HepG2 (cell line): ENCODE results near the gene ITGA6. TPM values are rescaled to one million over a fixed set of nuclear protein-coding genes. Genes with fewer than 3 reads are reported as not detected.

ENCODE experiments used
- ATAC-seq: fragments of 200-7000 bp; cut with Tn5 transposase; 3 replicates; pipeline ENCODE4 v1.9.1; 2020; ENCODE audit warnings: mild to moderate bottlenecking, moderate library complexity
- BruUV-seq: library from RNA; stranded (reverse); fragments of 400-500 nt; replicated peaks from 2 replicates; lab custom pipeline; 2021; lab: Mats Ljungman, UMichigan
- CTCF ChIA-PET: fragments of 300-600 bp; formaldehyde crosslinking; extraction: SDS; loops from one replicate; lab custom pipeline; 2021; ENCODE audit warnings: low total read pairs, inconsistent platforms, low intra/inter-chr PET ratio; lab: Yijun Ruan, JAX
- POLR2A ChIA-PET: fragments of 350-600 bp; sonication (Branson Sonifier 250); formaldehyde crosslinking; loops from one replicate; lab custom pipeline; 2020; ENCODE audit warnings: antibody characterized with exemption, inconsistent platforms; lab: Yijun Ruan, JAX
- DNase-seq: peaks from one replicate; pipeline ENCODE4 v3.0.0-alpha.2; 2015; ENCODE audit warnings: low spot score
- FAIRE-seq: peaks from 3 replicates; lab custom pipeline; 2011; peaks lifted over from hg19 to GRCh38; lab: Jason Lieb, UNC
- H2AFZ ChIP-seq: one replicate; pipeline ENCODE4 v1.6.1; 2011; ENCODE audit warnings: low read length, inconsistent platforms
- H3K27ac ChIP-seq: fragments of 300-600 bp; 3 replicates; pipeline ENCODE4 v1.8.0; 2011; ENCODE audit warnings: mixed run types, mild to moderate bottlenecking, mixed read lengths, low read length, inconsistent platforms; ENCODE audit not compliant: insufficient read depth; ENCODE audit errors: extremely low read length
- H3K27me3 ChIP-seq, 2 experiments: fragments of 200-600 bp in 1 of 2; 2 replicates in 1 of 2; 3 replicates in 1 of 2; pipeline versions ENCODE4 v1.6.0 to v1.8.0; 2011; ENCODE audit warnings: low read length in 2 of 2, mild to moderate bottlenecking in 2 of 2, moderate library complexity in 2 of 2, inconsistent platforms in 1 of 2; ENCODE audit not compliant: insufficient read depth in 2 of 2, control insufficient read depth in 1 of 2
- H3K36me3 ChIP-seq, 2 experiments: fragments of 200-600 bp in 1 of 2; replicated peaks in 1 of 2; 2 replicates in 1 of 2; 3 replicates in 1 of 2; pipeline versions ENCODE4 v1.5.1 to v1.8.0; 2011; ENCODE audit warnings: low read length in 2 of 2, inconsistent platforms in 1 of 2; ENCODE audit not compliant: insufficient read depth in 2 of 2, control insufficient read depth in 1 of 2
- H3K4me1 ChIP-seq: 2 replicates; pipeline ENCODE4 v1.5.1; 2012; ENCODE audit warnings: low read length, inconsistent platforms; ENCODE audit not compliant: insufficient read depth
- H3K4me2 ChIP-seq: 2 replicates; pipeline ENCODE4 v1.6.0; 2011; ENCODE audit warnings: low read depth, low read length, inconsistent platforms
- H3K4me3 ChIP-seq, 3 experiments: fragments of 200-600 bp in 1 of 3; sonication (generic), shearing (Covaris generic) in 1 of 3; replicated peaks in 1 of 3; 2 replicates each; pipeline ENCODE4 v1.5.1; 2011 to 2016; ENCODE audit warnings: low read length in 3 of 3, inconsistent platforms in 2 of 3, low read depth in 2 of 3, mild to moderate bottlenecking in 2 of 3, control low read depth in 1 of 3, mixed read lengths in 1 of 3; ENCODE audit not compliant: insufficient read depth in 1 of 3
- H3K79me2 ChIP-seq: one replicate; pipeline ENCODE4 v1.6.1; 2011; ENCODE audit warnings: low read length, inconsistent platforms; ENCODE audit not compliant: insufficient read depth
- H3K9ac ChIP-seq: 2 replicates; pipeline ENCODE4 v1.6.0; 2011; ENCODE audit warnings: mild to moderate bottlenecking, low read depth, low read length, inconsistent platforms; ENCODE audit not compliant: insufficient read depth
- H3K9me3 ChIP-seq: 2 replicates; pipeline ENCODE4 v1.5.1; 2012; ENCODE audit warnings: mild to moderate bottlenecking, low read length
- H4K20me1 ChIP-seq: 2 replicates; pipeline ENCODE4 v1.6.0; 2011; ENCODE audit warnings: inconsistent platforms, mild to moderate bottlenecking, low read length, moderate library complexity; ENCODE audit not compliant: insufficient read depth
- E2F2 ChIP-seq: sonication (generic); formaldehyde crosslinking; IDR thresholded peaks from 2 replicates; pipeline ENCODE4 v1.4.0; 2020; ENCODE audit warnings: missing genetic modification reagents, borderline replicate concordance
- MAFF ChIP-seq: IDR thresholded peaks from 2 replicates; pipeline ENCODE4 v1.6.1; 2011; ENCODE audit warnings: low read depth, low read length, improper control_type of control experiment
- MAFK ChIP-seq, 2 experiments: IDR thresholded peaks in 1 of 2; conservative IDR thresholded peaks in 1 of 2; 2 replicates each; pipeline ENCODE4 v1.6.1; 2011; ENCODE audit warnings: improper control_type of control experiment in 2 of 2, low read length in 2 of 2
- MAZ ChIP-seq, 2 experiments: sonication (generic) in 1 of 2; formaldehyde crosslinking in 1 of 2; IDR thresholded peaks; 2 replicates each; pipeline versions ENCODE4 v1.5.0 to v1.6.1; 2012 to 2020; ENCODE audit warnings: low read depth in 2 of 2, mild to moderate bottlenecking in 2 of 2, borderline replicate concordance in 1 of 2, improper control_type of control experiment in 1 of 2, low read length in 1 of 2, missing genetic modification reagents in 1 of 2, moderate library complexity in 1 of 2
- NR1H2 ChIP-seq: sonication (generic); formaldehyde crosslinking; IDR thresholded peaks from 2 replicates; pipeline ENCODE4 v1.8.1; 2022; ENCODE audit warnings: low read depth, missing genetic modification reagents, borderline replicate concordance
- PHB2 ChIP-seq: fragments of 450-650 bp; IDR thresholded peaks from 2 replicates; pipeline ENCODE4 v1.6.1; 2018; ENCODE audit not compliant: partially characterized antibody
- SNAPC5 ChIP-seq: sonication (generic); formaldehyde crosslinking; IDR thresholded peaks from 2 replicates; pipeline ENCODE4 v1.8.1; 2023; ENCODE audit warnings: mild to moderate bottlenecking, missing genetic modification reagents, borderline replicate concordance
- TBX2 ChIP-seq: sonication (generic); formaldehyde crosslinking; IDR thresholded peaks from 2 replicates; pipeline ENCODE4 v1.5.0; 2020; ENCODE audit warnings: missing genetic modification reagents, mild to moderate bottlenecking, borderline replicate concordance
- TEF ChIP-seq: sonication (generic); formaldehyde crosslinking; IDR thresholded peaks from 2 replicates; pipeline ENCODE4 v1.5.0; 2020; ENCODE audit warnings: missing genetic modification reagents
- TFAP4 ChIP-seq: sonication (generic); IDR thresholded peaks from 2 replicates; pipeline ENCODE4 v1.6.1; 2016; ENCODE audit warnings: low read depth, borderline replicate concordance
- THAP7 ChIP-seq: sonication (generic); formaldehyde crosslinking; IDR thresholded peaks from 2 replicates; pipeline ENCODE4 v1.8.1; 2023; ENCODE audit warnings: mild to moderate bottlenecking, missing genetic modification reagents
- ZNF383 ChIP-seq: sonication (generic); formaldehyde crosslinking; IDR thresholded peaks from 2 replicates; pipeline ENCODE4 v1.4.0; 2020; ENCODE audit warnings: missing genetic modification reagents, mild to moderate bottlenecking, borderline replicate concordance
- ZNF83 ChIP-seq: sonication (generic); formaldehyde crosslinking; IDR thresholded peaks from 2 replicates; pipeline ENCODE4 v1.4.0; 2020; ENCODE audit warnings: missing genetic modification reagents, mild to moderate bottlenecking, borderline replicate concordance
- WGBS: methylation state at CpG from one replicate; pipeline ENCODE4 v1.1.6; 2017; ENCODE audit warnings: low lambda C conversion rate; 5-methylcytosine and 5-hydroxymethylcytosine counted together
- in situ Hi-C: cut with HindIII; loops from 2 replicates; pipeline ENCODE4 v1.10.0; 2017; ENCODE audit warnings: low pct_unique_long_range_greater_than_20kb; ENCODE audit not compliant: extremely low pct_ligation_motif_present
- intact Hi-C: fragments of 100-400 bp; cut with micrococcal nuclease; formaldehyde crosslinking; loops from one replicate; pipeline ENCODE4 v1.10.0; 2022; ENCODE audit not compliant: unreplicated experiment
- polyA plus RNA-seq, 8 experiments: library from polyadenylated mRNA; depleted of rRNA in 3 of 8; stranded (reverse) in 7 of 8; unstranded in 1 of 8; fragments of >200 nt; fragmentation: Illumina TruSeq in 4 of 8; extraction: Trizol in 4 of 8; gene quantifications; 2 replicates each; pipeline versions ENCODE4 v1.2.1 to v1.2.3, GENCODE V29; 2011 to 2016; ENCODE audit warnings: low read depth in 4 of 8, missing spikeins in 1 of 8, mixed read lengths in 1 of 8; ENCODE audit not compliant: insufficient read depth in 1 of 8
- total RNA-seq, 5 experiments: library from RNA; depleted of rRNA; stranded (reverse); fragments of >200 nt; fragmentation: Illumina TruSeq; extraction: Trizol; gene quantifications; 2 replicates each; pipeline ENCODE4 v1.2.3, GENCODE V29; 2016; ENCODE audit warnings: low read depth in 1 of 5

The ITGA6 gene
- total and polyA plus RNA-seq, 2 of the 13 experiments (the other 11 are each of a cell fraction or from before 2014, with no cell fraction given) = 24.0 to 92.5 TPM

GRCh38 chr2:172551271-172551670 is 123.9 kb downstream of the ITGA6 start (continued):
- TF ChIP-seq E2F2 (CRISPR knock-in tag) (no peak), PHB2 (no peak), ZNF383 (no peak), THAP7 (no peak), TEF (no peak), MAZ (IDR thresholded peaks at IDR 0.05; ENCODE audit: borderline replicate concordance, low read depth, low read length) (no peak), MAZ (CRISPR knock-in tag; IDR thresholded peaks at IDR 0.05; ENCODE audit: low read depth) (no peak)
- TF ChIP-seq, all 625 proteins: peak for 0

GRCh38 chr2:172552547-172553291 is 125.3 kb downstream of the ITGA6 start:
- Histone ChIP-seq H3K4me3 (no peak overlapping the region), H3K27ac (no peak overlapping the region), H2AFZ (no peak overlapping the region), H3K4me2 (no peak overlapping the region), H4K20me1 (peaks cover 7% of the 10 kb centered on the region; the same call in 1 of the 2 replicates), H3K9ac (no peak overlapping the region), H3K27me3 (no peaks in the 10 kb centered on the region; a peak in 1 of 5 replicates), H3K4me1 (peaks cover 22% of the 10 kb centered on the region), H3K79me2 (peaks cover 18% of the 10 kb centered on the region), H3K9me3 (no peaks in the 10 kb centered on the region), H3K36me3 (no peaks in the 10 kb centered on the region)
- in situ Hi-C loops (no loop called here), intact Hi-C loops (no loop called here)
- POLR2A ChIA-PET = no interaction called here
- 71% methylated on average over 4 of the region's 4 CpGs for WGBS
- no peak for ATAC-seq
- DNase-seq = no peak
- BruUV-seq = no TSS peak
- TF ChIP-seq TFAP4 = 0 out of 2 replicates have a peak, but pooled peaks have one; percentile 34
- TF ChIP-seq MAFF = peak; percentile 64
- no peak for TF ChIP-seq ZNF83 (CRISPR knock-in tag)
- TF ChIP-seq TBX2 = no peak
- TF ChIP-seq SNAPC5 = no peak
- TF ChIP-seq MAFK (conservative IDR thresholded peaks at IDR 0.05 in 1 of 2, IDR thresholded peaks at IDR 0.05 in 1 of 2; ENCODE audit: low read length in 2 of 2) = peak; percentile 39 to 69; a peak in 3 of 4 replicates
- TF ChIP-seq NR1H2 (CRISPR knock-in tag) = no peak
- FAIRE-seq = no peak
- CTCF ChIA-PET = no interaction called here
